CD4-positive, alpha-beta T cell treated with Interleukin-6 at 100 ng/mL for 8 hours (primary cell): ENCODE results near the gene ITGB5.
"Not testable (repeated sequence)": the region's sequence is repeated elsewhere in the genome, so short reads cannot be mapped to it uniquely, and the experiment has no call there.

Experiments
- DNase-seq: peaks from one replicate; pipeline ENCODE4 v3.0.0-alpha.2; 2020; ENCODE audit warnings: mixed read lengths, low spot score

The ITGB5 gene

DNA sequence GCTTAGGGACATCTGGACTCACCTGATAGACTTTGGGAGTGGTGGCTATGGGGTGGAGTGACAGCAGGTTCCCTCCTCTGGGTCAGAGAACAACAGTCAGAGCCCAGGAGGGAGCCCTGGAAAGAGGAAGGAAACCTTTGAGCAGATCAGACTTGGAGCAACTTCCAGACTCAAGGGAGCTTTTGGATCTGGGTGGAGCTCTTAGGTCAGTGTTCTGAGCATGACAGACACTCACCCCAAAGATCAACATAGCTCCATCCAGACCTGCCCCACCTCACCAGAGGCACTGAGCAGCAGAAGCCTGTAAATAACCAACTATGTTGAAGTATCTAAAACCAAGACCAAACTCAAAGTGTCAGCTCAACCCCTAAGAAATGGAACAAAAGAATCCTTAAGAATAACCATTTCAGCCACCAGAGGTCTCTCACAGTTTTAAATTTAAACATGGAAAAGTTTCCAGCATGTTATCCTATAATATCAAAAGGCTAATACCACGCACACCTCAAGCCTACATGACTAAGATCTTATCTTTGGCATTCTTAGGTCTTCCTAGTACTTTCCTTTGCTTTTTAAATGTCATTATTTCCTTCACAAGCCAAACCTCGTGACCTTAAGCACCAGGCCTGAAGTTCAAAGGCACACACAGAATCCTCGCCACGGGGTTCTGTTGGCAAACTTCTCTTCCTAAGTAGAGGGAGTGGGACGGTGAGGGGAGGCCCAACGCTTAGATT, 100.5 kb downstream of the ITGB5 start:
- DNase-seq: no peak

DNA sequence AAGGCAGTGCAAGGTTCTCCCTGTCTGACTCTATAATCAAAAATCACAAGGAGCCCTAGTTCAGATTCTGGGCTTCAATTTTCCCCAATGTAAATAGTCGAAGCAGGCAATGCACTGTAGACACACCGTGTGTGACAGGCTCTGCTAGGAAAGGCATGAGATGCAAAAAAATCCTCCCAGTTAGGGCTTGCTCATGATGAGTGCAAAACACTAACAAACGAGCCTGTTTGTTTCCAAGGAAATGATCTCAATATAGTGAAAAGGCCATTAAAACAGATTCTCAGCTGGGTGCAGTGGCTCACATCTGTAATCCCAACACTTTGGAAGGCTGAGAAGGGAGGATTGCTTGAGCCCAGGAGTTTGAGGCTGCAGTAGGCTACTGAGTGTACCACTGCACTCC, 101.2 kb downstream of the ITGB5 start:
- no peak for DNase-seq

DNA sequence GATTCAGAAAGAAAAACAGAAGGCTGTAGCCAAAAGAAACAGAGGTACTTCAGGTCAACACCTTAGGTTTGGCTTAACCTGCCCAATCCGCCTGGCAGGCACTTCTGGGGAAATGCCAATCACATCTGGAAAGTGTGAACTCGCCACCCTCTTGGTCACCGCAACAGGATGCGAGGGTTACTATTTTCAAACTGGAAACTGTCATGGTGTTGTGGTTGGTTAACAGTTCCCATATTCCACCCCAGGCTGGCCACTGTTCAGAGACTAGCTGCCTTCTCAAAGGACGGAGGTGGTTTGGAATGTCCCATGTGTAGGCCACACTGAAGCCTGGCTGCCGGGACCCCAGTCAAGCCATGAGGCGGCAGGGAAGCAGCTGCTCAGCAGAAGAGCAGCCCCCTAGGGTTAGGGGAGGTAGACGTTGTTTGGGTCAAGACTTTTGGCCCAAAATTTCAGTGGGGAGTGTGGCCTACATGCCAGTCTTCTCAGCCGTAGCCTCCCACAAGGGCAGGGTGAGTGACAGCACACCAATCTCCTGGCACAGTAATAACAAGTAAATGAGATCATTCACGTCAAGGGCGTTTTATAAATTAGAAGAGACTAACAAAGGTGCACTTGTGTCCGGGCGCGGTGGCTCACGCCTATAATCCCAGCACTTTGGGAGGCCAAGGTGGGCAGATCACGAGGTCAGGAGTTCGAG, 102.3 kb downstream of the ITGB5 start:
- DNase-seq: no peak

DNA sequence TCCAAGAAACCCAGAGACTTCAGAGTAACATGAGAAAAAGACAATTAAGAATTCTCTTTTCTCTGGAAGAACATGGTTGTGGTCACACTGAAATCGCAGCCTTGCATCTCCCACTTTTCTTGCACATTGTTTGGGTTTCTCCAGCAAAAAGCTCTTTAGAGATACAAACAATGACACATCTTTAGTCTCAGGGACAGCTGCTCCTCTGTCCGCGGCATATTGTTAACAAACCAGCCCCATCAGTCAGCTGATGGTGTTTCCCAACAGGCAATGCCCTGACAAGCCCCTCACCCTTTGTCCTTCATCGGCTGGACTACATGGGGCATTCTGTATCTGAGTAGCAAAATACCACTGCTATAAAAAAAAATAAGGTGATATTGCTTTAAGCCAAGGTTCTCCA, 103.5 kb downstream of the ITGB5 start:
- no peak for DNase-seq

DNA sequence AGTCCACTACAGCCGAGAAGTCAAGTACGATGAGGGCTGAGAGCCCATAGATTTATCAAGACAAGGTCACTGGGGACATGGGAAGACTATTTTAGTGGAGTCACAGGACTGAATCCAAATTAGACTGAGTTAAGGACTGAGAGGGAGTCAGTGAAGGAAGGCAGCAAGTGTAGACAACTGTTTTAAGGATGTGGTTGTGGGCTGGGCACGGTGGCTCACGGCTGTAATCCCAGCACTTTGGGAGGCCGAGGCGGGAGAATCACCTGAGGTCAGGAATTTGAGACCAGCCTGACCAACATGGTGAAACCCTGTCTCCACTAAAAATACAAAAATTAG, 104.8 kb downstream of the ITGB5 start:
- DNase-seq: not testable (repeated sequence)

DNA sequence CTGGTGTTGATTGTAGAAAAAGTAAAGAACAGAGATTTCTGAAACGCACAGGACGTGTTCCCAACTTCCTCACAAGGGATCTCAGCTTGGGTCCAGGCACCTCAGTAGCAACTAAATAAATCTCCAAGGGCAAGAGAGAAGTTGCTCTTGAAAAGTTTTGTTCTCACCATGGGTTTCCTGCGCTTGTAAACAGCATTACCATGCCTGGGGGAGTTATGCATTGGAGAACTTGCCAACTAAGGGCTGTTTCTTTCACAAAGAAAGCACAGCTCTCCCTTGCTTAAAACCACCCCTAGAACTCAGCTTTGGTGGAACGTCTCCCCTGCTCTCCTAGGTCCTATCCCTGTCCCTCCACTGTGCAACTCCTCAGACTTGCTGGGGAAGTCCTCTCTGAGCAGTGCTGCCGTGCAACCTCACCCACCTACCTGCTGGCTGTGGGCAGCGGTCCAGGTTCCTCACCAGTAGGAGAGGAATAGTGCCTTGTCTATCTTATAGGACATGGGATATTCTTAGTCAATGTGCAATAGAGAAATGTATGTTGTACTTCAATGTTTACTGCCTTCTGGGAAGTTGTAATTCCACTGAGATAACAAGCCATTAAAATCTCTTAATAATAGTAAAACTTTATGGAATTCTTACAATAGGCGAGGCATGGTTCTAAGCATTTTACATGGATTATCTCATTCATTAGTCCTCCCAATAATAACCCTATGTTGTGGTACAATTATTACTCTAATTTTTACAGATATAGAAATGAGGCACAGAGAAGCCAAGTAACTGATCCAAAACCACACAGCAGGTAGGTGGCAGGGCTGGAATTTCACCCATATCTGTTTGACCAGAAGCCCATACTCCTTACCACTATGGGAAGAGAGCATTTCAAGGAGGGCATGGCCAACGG, 105.4 kb downstream of the ITGB5 start:
- DNase-seq: no peak

DNA sequence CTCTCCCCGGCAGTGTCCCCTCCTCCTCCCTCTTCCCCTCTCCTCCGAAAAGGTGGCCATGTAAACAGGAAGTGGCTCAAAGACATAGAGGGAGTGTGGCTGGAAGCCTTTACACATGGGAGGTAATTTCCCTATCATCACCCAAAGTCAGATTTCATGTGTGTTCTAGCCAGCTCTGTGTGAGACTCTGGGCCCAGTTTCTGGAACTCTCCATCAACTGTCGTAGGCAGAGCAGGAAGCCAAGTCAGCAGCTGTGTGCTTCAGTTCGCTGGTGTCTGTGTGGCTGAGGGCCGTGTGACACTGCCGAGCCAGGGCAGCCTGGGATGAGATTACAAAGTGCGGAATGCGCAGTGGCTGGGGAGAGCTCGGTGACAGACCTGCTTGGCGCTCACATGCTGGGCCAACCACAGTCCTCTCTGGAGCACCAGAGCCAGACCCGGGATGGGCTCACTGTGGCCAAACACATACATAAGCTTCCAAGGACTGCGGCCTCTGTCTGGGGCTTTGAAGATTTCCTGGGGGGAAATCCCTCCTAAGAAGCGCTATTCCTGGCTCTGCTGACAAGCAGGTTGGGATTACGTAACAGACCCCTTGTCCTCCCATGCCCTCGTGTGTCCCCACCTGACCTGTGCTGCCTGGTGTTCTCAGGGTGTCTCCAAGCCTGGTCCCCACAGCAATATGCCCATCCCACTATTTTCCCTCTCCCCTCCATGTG, 106.2 kb downstream of the ITGB5 start:
- DNase-seq: no peak

DNA sequence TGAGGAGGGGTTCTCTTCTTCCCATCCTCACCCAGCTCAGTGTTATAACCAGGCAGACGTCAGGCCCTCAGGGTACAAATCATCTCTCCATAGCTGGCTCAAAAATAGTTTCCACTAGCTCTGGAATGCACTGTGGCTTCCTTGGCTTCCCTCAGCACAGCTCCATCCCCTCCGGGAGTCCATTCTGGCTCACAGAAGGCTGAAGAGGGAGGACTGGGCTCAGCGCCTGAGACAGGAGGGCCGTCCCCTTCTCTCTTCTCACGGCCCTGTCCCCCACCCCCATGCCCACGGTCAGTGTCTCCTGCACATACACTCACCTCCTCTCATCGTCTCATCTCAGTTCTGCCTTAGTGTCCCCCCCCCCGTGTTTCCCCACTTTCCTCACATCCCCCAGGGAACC, 106.8 kb downstream of the ITGB5 start:
- no peak for DNase-seq

DNA sequence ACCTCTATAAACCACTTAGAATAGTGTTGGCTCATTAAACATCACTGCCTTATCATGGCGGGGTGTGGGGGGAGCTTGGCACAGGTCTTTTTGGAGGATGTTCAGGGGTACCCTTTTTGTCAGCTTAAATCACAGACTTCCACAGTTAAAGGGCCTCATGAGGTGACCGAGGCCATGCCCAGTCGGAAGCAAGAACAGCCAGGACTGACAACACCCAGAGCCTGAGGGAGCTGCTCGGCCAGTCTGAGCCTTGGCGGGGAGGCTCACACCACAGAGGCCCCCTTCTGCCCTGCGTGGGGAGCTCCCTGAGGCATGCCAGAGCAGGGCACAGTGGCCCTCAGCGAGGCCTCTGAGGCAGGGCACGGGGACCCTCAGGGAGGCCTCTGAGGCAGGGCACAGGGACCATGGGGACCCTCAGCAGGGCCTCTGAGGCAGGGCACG, 107.4 kb downstream of the ITGB5 start:
- no peak for DNase-seq

DNA sequence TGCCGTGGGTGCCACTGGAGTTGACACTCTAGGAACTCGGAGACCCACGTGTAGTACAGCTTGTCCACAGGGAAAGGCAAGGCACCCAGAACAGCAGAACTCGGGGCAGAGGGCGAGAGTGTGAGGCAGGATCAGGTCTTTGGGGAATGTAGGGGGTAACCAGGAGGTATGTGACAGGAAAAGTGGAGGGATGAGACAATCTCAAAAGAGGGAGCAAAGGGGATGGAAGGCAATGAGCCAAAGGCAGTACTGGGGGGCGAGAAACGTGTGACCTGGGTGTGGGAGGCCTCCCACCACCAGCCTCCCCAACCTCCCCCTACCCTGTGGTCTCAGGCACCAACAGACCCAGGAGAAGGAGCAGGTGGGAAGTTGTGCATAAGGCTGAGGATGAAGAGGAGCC, 108.0 kb downstream of the ITGB5 start:
- DNase-seq: no peak

DNA sequence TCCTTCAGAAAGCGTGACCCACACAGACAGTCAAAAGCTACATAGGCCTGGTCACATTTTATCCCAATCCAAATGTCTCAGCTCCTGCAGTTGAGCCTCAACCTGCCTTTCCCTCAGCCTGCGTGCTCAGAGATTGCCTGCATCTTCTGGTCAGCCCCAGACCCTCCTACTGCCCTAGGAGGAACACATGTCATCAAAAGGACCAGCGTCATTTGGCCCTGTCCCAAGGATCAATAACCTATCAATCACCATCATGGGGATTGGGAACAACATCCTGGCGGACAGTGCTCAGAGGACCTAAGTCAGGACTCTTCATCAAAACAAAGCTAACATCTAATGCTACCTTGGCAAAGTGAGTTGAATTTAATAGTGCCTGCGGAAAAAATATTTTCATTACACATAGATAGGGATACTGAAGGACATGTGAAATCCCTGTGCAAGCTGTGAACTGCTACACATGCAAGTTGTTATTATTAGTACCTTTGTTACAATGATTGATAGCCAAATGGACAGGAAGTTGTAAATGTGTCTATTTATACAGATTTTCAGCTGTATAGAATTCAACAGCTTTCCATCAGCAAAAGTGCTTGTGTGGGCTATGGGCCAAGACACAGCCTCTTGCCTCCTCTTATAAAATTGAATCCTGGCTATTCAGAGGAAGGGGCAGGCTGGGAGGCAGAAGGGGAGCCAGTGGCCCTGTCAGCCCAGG, 109.2 kb downstream of the ITGB5 start:
- no peak for DNase-seq

DNA sequence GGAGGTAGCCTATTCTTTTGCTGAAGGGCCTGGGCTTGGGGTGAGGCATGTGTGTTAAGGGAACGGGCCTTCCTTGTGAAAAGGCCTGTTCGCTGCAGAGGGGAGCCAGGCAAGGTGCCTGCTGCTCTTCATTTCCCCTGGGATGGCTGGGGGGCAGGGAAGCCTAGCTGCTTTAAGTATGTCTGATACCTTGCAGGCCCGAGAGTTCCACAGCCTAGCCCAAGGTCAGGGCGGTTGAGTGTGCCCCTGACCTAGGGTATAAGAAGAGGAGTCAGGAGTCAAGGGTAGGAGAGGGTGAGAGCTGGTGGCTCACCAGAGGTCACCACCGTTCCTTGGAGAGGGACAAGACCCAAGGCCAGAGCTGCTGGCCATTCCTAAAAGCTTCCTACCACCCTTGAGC, 110.3 kb downstream of the ITGB5 start:
- DNase-seq: no peak

DNA sequence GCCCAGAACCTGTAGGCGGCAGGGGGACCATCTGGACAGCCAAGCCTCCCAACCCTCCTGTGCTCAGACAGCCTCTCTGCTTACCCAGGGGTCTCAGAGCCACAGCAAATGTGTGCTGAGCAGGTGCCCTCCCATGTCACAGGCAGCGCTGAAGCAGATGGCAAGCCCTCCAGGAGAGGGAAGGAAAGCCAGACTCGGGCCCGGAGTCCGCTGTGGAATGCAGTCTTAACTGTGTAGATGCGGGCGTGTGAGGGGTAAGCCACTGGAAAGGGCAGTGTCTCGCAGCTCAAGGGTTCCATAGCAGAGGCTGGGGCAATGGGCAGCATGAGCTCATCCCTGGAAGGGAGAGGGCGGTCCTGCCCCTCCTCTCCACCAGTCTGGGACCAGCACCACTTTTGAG, 111.3 kb downstream of the ITGB5 start:
- DNase-seq: no peak

DNA sequence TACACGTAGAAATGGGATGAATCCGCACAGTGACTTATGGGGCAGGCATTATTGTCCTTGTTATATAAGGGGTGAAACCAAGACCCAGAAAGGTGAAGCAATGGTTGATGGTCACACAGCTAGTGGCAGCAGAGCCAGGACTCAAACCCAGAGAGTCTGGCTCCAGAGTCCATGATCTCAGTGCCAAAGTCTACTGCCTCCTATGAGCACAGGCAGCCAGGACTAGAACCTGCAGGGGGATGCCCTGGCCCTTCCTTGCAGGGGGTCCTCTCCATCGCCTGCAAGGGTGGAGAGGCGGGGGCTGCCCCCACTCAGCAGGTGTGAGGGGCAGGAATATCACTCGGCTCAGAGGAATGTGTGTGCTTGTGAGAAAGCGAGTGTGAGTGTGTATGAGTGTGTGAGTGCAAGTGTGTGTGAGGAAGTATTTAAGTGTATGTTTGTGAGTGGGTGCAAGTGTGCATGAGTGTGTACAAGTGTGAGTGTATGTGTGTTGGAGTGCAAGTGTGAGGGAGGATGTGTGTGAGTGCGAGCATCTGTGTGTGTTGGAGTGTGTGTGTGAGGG, 112.2 kb downstream of the ITGB5 start:
- DNase-seq: no peak

DNA sequence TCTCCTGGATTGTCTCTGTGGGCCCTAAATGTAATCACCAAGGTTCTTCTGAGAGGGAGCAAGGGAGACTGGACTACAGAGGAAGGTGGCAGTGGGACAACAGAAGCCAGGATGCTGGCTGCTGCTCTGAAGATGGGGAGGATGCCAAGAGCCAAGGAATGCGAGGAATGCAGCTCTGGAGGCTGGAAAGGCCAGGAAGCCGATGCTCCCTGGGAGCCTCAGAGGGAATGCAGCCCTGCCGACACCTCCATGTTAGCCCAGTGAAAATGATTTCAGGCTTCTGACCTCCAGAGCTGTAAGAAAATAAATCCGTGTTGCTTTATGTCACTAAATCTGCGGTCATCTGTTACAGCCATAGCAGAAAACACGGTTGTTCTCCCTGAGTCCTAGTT, 112.8 kb downstream of the ITGB5 start:
- no peak for DNase-seq

DNA sequence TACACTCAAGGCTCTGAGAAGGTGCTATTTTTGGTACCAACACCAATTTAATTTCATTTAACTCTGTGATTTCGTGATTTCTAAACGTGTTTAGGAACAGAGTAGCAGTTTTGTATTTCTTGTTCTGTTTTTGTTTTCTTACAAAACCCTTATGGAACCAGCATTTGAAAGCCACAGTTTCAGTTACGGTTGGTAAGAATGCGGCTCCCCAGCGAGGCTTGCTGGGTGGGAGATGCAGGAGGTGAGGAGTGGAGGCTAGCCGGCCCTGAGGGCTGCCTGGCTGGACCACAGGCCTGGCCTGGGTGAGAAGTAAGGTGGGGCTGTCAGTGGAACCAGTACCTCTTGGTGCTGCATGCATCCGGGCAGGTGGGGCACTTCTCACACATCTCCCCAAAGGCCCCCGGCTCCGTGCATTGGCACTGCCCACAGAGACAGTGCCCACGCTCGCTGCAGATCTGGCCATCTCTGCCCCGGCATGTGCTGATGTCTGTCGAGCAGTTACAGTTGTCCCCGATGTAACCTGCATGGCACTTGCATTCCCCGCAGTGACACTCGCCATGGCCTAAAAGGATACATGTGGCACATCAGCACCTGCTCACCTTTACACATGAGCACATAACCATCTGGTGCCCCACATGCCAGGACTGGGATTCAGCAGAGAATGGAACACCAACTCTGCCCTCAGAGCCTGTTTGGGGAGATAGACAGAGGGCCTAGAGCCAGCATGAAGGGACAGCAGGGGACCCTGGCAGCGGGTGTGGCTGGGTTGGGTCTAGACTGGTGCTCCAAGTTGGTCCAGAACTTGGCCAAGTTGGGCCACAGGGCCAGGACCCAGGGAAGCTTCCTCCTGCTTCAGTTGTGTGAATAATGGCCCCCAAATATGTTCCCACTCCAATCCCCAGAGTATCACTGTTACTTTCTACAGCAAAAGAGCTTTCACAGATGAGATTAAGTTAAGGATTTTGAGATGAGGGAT, 113.5 kb downstream of the ITGB5 start:
- DNase-seq: no peak

DNA sequence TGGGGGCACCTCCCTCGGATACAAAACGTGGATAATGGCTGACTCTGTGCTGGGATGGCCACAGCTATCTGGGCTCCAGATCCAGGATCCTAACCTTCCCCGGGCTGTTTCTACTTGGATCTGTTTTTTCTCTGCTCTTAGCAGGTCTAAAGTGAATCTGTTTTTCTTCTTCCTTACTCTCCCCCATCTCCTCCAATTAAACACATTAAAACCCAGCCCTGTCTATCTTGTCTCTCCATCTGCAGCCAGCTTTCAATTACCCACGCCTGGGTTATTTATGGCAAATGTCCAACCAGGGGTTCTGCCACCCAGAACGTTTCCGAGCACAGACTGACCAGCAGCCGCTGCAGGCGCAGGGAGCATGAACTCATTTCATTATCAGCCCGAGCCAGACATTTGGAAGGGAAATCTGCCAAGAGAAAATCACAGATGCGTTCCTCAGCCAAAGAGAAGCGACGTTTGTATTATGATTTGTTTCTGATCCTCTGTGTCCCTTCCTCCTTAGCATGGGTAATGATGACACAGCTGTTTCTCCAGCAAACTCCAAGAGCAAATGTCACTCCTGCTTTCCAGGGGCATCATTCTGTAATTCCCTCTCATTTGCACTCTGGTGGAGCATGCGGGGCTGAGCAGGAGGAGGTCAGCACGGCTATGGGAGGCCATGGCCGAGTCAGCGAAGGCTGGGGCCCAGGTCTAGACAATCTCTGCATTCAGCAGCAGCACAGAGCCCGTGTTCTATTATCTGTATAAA, 114.9 kb downstream of the ITGB5 start:
- no peak for DNase-seq

DNA sequence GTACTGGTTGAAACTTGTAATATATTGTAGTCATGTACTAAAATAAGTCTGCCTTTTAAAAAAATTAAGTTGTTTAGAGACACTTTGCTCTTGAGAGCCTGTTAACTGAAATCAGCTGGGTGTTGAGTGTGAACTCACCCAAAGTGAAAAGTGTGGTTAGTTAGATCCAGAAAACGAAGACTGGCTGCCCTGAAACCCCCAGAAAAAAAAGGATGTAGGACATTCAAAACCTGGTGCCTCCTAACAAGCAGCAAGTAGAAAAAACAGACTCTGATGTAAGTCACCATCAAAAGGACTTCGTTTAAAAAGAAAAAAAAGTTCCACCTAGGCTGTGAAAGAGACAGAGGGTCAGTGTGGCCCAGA, 116.1 kb downstream of the ITGB5 start:
- DNase-seq: no peak

DNA sequence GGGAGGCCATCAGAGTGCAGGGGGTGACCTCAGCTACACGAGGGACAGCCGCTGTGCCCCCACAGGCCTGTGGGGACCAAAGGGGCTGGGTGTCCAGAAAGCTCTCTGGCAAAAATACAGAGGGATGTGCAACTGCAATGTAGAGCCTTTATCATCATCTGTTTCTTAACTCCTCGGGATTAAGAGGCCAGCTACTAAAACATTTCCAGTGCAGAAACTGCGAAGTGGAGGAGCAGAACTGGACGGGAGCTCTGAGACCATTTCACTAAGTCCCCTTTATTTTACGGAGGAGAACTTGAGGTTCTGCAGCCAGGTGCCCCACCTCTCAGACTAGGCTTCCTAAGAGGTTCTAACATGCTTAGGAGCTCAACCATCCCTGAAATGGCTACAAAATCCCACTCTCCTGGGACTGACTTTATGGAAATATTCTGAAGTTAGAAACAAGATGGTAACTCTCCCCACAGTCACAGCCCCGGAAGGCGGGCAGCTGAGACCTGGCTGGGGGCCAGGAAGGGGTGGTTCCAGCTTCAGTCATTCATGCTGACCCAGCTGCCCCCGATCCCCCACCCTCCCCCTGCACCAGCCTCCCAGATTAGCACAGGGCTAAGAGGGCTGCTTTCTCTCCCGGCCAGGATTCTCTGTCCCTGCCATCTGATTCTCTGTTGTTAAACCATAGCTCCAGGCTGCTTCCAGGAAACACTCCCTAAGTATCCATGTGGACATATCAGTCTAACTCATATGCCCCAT, 116.7 kb downstream of the ITGB5 start:
- DNase-seq: no peak
